T-cell (primary cell): ENCODE measurements around the gene PGR. TPM values are rescaled to one million over a fixed set of nuclear protein-coding genes. Genes with fewer than 3 reads are reported as not detected.

Experiments used
- ATAC-seq, 4 experiments: fragments of 200-7000 bp in 3 of 4; fragments of 150-1000 bp in 1 of 4; cut with Tn5 transposase; replicated peaks in 1 of 4; 1 replicate in 3 of 4; 2 replicates in 1 of 4; pipeline ENCODE4 v1.10.0; 2021; ENCODE audit warnings: moderate library complexity in 3 of 4, mild to moderate bottlenecking in 2 of 4, moderate number of reproducible peaks in 1 of 4
- CTCF ChIA-PET, 2 donors: fragments of 300-600 bp; sonication (Branson Sonifier 250); formaldehyde crosslinking; loops; one replicate each; lab custom pipeline; 2022; ENCODE audit warnings: antibody characterized with exemption in 2 of 2; lab: Charles Lee
- POLR2A ChIA-PET, 2 donors: fragments of 300-600 bp; sonication (Branson Sonifier 250); formaldehyde crosslinking; loops; one replicate each; lab custom pipeline; 2022; ENCODE audit warnings: antibody characterized with exemption in 2 of 2; lab: Charles Lee
- DNase-seq, 35 experiments: peaks; one replicate each; pipeline versions ENCODE4 v3.0.0 to v3.0.0-alpha.2; 2013 to 2023
- H3K27ac ChIP-seq: one replicate; pipeline ENCODE4 v1.5.1; 2013; ENCODE audit warnings: low read length
- H3K27me3 ChIP-seq, 2 experiments: replicated peaks in 1 of 2; 1 replicate in 1 of 2; 2 replicates in 1 of 2; pipeline versions ENCODE4 v1.6.1 to v1.7.0; 2013; ENCODE audit warnings: low read length in 1 of 2, mixed read lengths in 1 of 2; ENCODE audit not compliant: control insufficient read depth in 2 of 2, insufficient read depth in 2 of 2; ENCODE audit errors: extremely low read depth in 1 of 2
- H3K36me3 ChIP-seq, 2 donors: 1 replicate in 1 of 2; 2 replicates in 1 of 2; pipeline versions ENCODE4 v1.6.1 to v1.7.0; 2013; ENCODE audit warnings: low read length in 1 of 2; ENCODE audit not compliant: control insufficient read depth in 2 of 2, insufficient read depth in 1 of 2; ENCODE audit errors: extremely low read depth in 1 of 2
- H3K4me1 ChIP-seq, 2 experiments: 1 replicate in 1 of 2; 2 replicates in 1 of 2; pipeline versions ENCODE4 v1.6.1 to v1.7.0; 2013; ENCODE audit warnings: low read length in 2 of 2, mixed read lengths in 1 of 2; ENCODE audit not compliant: insufficient read depth in 2 of 2, control insufficient read depth in 1 of 2; ENCODE audit errors: extremely low read depth in 1 of 2
- H3K4me3 ChIP-seq, 2 donors: 1 replicate in 1 of 2; 2 replicates in 1 of 2; pipeline versions ENCODE4 v1.5.1 to v1.7.0; 2013; ENCODE audit warnings: mild to moderate bottlenecking in 2 of 2, low read length in 1 of 2, moderate library complexity in 1 of 2; ENCODE audit not compliant: control insufficient read depth in 1 of 2; ENCODE audit errors: extremely low read depth in 1 of 2
- H3K9me3 ChIP-seq: 2 replicates; pipeline ENCODE4 v1.7.0; 2013
- H3K27ac Mint-ChIP-seq, 2 donors: one replicate each; pipeline ENCODE4 v1.8.0; 2020 to 2021; ENCODE audit warnings: mild to moderate bottlenecking in 2 of 2, mixed read lengths in 2 of 2
- H3K27me3 Mint-ChIP-seq, 2 donors: one replicate each; pipeline ENCODE4 v1.8.0; 2021 to 2022; ENCODE audit warnings: mixed read lengths in 2 of 2
- H3K36me3 Mint-ChIP-seq: one replicate; pipeline ENCODE4 v1.8.0; 2021; ENCODE audit warnings: mixed read lengths
- H3K4me1 Mint-ChIP-seq, 3 donors: one replicate each; pipeline ENCODE4 v1.8.0; 2020 to 2022; ENCODE audit warnings: mixed read lengths in 3 of 3, mild to moderate bottlenecking in 1 of 3
- H3K4me3 Mint-ChIP-seq, 3 donors: one replicate each; pipeline ENCODE4 v1.8.0; 2020 to 2022; ENCODE audit warnings: mild to moderate bottlenecking in 3 of 3, mixed read lengths in 3 of 3, moderate library complexity in 3 of 3
- H3K9me3 Mint-ChIP-seq, 3 donors: one replicate each; pipeline ENCODE4 v1.8.0; 2020 to 2022; ENCODE audit warnings: mixed read lengths in 3 of 3
- WGBS: methylation state at CpG from one replicate; pipeline ENCODE4 v1.1.5; 2013; ENCODE audit warnings: missing lambda C conversion rate; ENCODE audit not compliant: insufficient coverage; 5-methylcytosine and 5-hydroxymethylcytosine counted together
- total RNA-seq, 35 experiments: library from RNA in 6 of 35; stranded (reverse) in 6 of 35; fragments of 120-200 nt in 1 of 35; gene quantifications; one replicate each; pipeline versions ENCODE4 v1.2.1 to v1.2.4 and lab custom pipeline; 2013 to 2026

The PGR gene
- total RNA-seq (under 1 TPM in 2 of 5 donors, not detected in 3; 0.06 to 0.10 TPM), total RNA-seq (lab: John Stamatoyannopoulos, UW) (0 to 0.09 (median 0) reads per million in 29 experiments)
- not detected for total RNA-seq (2013)

GRCh38 chr11:101129203-101129943 is at the start of gene PGR:
PGR (minus strand) TSS chr11:101129813; CDS start chr11:101129070, 743 bp downstream.
- Histone ChIP-seq H3K27ac (no peak within 1 kb of the TSS), H3K9me3 (no peaks in the 10 kb centered on the region), H3K27me3 (peaks cover 26 to 29% of the 10 kb centered on the region in 2 experiments), H3K4me3 (no peak within 1 kb of the TSS), H3K4me1 (no peaks in the 10 kb centered on the region), H3K36me3 (no peaks in the 10 kb centered on the region)
- H3K9me3 Mint-ChIP-seq: peaks cover 0 to 13% (median 5%) of the 10 kb centered on the region in 3 donors
- H3K27ac Mint-ChIP-seq: no peak within 1 kb of the TSS
- no peaks in the 10 kb centered on the region for H3K36me3 Mint-ChIP-seq
- no peak for DNase-seq
- ChIA-PET CTCF (no interaction called here), POLR2A (no interaction called here)
- peaks cover 0 to 3% (median 3%) of the 10 kb centered on the region in 3 donors for H3K4me1 Mint-ChIP-seq
- H3K4me3 Mint-ChIP-seq: no peak within 1 kb of the TSS
- ATAC-seq: no peak
- peaks cover 35 to 40% of the 10 kb centered on the region in 2 donors for H3K27me3 Mint-ChIP-seq
- WGBS: 9% methylated on average over 30 of the region's 38 CpGs

- no peak overlapping the region for H3K27ac Mint-ChIP-seq
Measured at GRCh38 chr11:101176381-101176780, 46.8 kb upstream of the PGR start.

GRCh38 chr11:101169944-101170343 is 40.3 kb upstream of the PGR start:
- H3K27ac ChIP-seq: no peak overlapping the region
- no peak overlapping the region for H3K27ac Mint-ChIP-seq
- CTCF ChIA-PET: no interaction called here
- no peaks in the 10 kb centered on the region for H3K4me1 Mint-ChIP-seq
- POLR2A ChIA-PET: interaction anchor here in 1 of 2 donors (0.7 kb wide), 1 partner anchor 142 kb away, joined by 6 read pairs; no protein-coding TSS in a partner anchor
- no peak for DNase-seq
- H3K4me1 ChIP-seq: no peaks in the 10 kb centered on the region
- H3K36me3 Mint-ChIP-seq: no peaks in the 10 kb centered on the region
- no CpG with 5 or more reads among the region's 2 CpGs for WGBS
- H3K36me3 ChIP-seq: no peaks in the 10 kb centered on the region
- no peaks in the 10 kb centered on the region for H3K9me3 ChIP-seq
- no peak for ATAC-seq
- no peak overlapping the region for H3K4me3 ChIP-seq
- H3K4me3 Mint-ChIP-seq: no peak overlapping the region
- H3K27me3 ChIP-seq: no peaks in the 10 kb centered on the region
- peaks cover 11 to 21% (median 16%) of the 10 kb centered on the region in 3 donors for H3K9me3 Mint-ChIP-seq
- H3K27me3 Mint-ChIP-seq: no peaks in the 10 kb centered on the region

More at GRCh38 chr11:101176381-101176780, 46.8 kb upstream of the PGR start:
- Mint-ChIP-seq H3K36me3 (no peaks in the 10 kb centered on the region), H3K9me3 (peaks cover 7 to 15% (median 10%) of the 10 kb centered on the region in 3 donors), H3K4me3 (no peak overlapping the region), H3K27me3 (no peaks in the 10 kb centered on the region), H3K4me1 (no peaks in the 10 kb centered on the region)
- no peak overlapping the region for H3K27ac ChIP-seq
- 92% methylated on average over 2 of the region's 3 CpGs for WGBS
- no peaks in the 10 kb centered on the region for H3K36me3 ChIP-seq
- no peaks in the 10 kb centered on the region for H3K27me3 ChIP-seq
- ChIA-PET CTCF (no interaction called here), POLR2A (no interaction called here)
- no peak overlapping the region for H3K4me3 ChIP-seq
- no peaks in the 10 kb centered on the region for H3K4me1 ChIP-seq
- DNase-seq (no peak), ATAC-seq (no peak)
- H3K9me3 ChIP-seq: no peaks in the 10 kb centered on the region

GRCh38 chr11:101166038-101166437 is 36.4 kb upstream of the PGR start:
- DNase-seq (no peak), ATAC-seq (no peak)
- WGBS: 50% methylated on average over 1 of the region's 1 CpG
- Histone ChIP-seq H3K27ac (no peak overlapping the region), H3K4me1 (no peaks in the 10 kb centered on the region), H3K9me3 (no peaks in the 10 kb centered on the region), H3K36me3 (no peaks in the 10 kb centered on the region), H3K4me3 (no peak overlapping the region), H3K27me3 (no peaks in the 10 kb centered on the region)
- ChIA-PET CTCF (no interaction called here), POLR2A (no interaction called here)
- Mint-ChIP-seq H3K27ac (no peak overlapping the region), H3K36me3 (no peaks in the 10 kb centered on the region), H3K27me3 (no peaks in the 10 kb centered on the region), H3K4me3 (no peak overlapping the region), H3K4me1 (no peaks in the 10 kb centered on the region), H3K9me3 (peaks cover 16 to 30% (median 18%) of the 10 kb centered on the region in 3 donors)

- H3K9me3 ChIP-seq: no peaks in the 10 kb centered on the region
- ChIA-PET CTCF (no interaction called here), POLR2A (no interaction called here)
- H3K4me3 ChIP-seq: no peak overlapping the region
- DNase-seq: no peak
- no peak overlapping the region for H3K27ac ChIP-seq
- H3K4me1 Mint-ChIP-seq: no peaks in the 10 kb centered on the region
- ATAC-seq: no peak
- no peaks in the 10 kb centered on the region for H3K36me3 Mint-ChIP-seq
- no peaks in the 10 kb centered on the region for H3K27me3 Mint-ChIP-seq
- no peak overlapping the region for H3K27ac Mint-ChIP-seq
- H3K27me3 ChIP-seq: no peaks in the 10 kb centered on the region
- H3K4me3 Mint-ChIP-seq: no peak overlapping the region
- peaks cover 22 to 40% (median 35%) of the 10 kb centered on the region in 3 donors for H3K9me3 Mint-ChIP-seq
- H3K4me1 ChIP-seq: no peaks in the 10 kb centered on the region
- 100% methylated on average over 1 of the region's 2 CpGs for WGBS
- H3K36me3 ChIP-seq: no peaks in the 10 kb centered on the region
Measured at GRCh38 chr11:101158119-101158518, 28.5 kb upstream of the PGR start.

GRCh38 chr11:101138245-101138930 is 8.8 kb upstream of the PGR start:
- H3K4me1 Mint-ChIP-seq: no peaks in the 10 kb centered on the region
- Histone ChIP-seq H3K4me3 (no peak overlapping the region), H3K27me3 (no peaks in the 10 kb centered on the region), H3K36me3 (no peaks in the 10 kb centered on the region), H3K4me1 (no peaks in the 10 kb centered on the region), H3K9me3 (no peaks in the 10 kb centered on the region), H3K27ac (no peak overlapping the region)
- ATAC-seq: no peak
- peaks cover 0 to 10% (median 7%) of the 10 kb centered on the region in 3 donors for H3K9me3 Mint-ChIP-seq
- ChIA-PET CTCF (no interaction called here), POLR2A (no interaction called here)
- no peaks in the 10 kb centered on the region for H3K27me3 Mint-ChIP-seq
- DNase-seq: no peak
- no CpG with 5 or more reads among the region's 1 CpG for WGBS
- no peak overlapping the region for H3K4me3 Mint-ChIP-seq
- H3K27ac Mint-ChIP-seq: no peak overlapping the region
- no peaks in the 10 kb centered on the region for H3K36me3 Mint-ChIP-seq
